ENCODE results near the gene PPP1R13L. TPM values are rescaled to one million over a fixed set of nuclear protein-coding genes. Genes with fewer than 3 reads are reported as not detected.

The PPP1R13L gene
- total RNA-seq, 2 experiments from 2014 or later = 7.8 to 15.5 TPM

DNA sequence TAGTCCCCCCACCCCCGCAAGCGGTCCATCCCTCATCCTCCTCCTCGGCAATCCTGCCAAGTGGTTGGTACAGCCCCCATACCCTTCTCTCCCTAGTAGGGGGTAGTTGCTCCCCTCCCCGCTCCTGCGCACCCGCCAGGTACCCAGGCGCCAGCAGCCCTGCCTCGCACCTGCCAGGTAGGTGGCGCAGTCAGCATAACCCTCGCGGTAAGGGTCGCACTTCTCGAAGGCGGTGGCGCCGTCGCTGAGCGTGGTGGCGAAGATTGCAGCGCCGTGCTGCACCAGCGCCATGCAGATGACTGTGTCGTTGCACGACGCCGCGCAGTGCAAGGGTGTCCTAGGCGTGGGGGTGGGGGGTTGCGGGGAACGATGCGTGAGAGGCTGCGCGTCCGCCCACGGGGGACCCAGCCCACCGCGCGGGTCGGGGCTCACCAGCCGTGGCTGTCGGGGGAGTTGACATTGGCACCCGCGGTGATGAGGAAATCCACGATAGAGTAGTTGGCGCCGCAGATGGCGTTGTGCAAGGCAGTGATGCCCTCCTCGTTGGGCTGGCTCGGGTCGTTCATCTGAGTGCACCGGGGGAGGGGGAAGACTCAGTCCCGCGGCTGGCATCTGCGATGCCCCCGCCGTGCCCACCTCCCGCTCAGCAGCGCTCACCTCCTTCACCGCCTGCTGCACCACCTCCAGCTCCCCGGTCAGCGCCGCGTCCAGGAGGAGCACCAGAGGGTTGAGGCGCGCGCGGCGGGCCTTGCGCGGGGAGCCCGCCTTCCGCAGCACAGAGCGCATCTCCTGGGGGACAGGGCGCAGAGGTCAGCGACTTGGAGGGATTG is 19.3 kb downstream of the PPP1R13L start:
- no peaks in the 10 kb centered on the region for H3K4me1 ChIP-seq (ENCODE audit: insufficient read depth, low read length, poor library complexity, severe bottlenecking)
- no peak for TF ChIP-seq EZH2phosphoT487 (IDR thresholded peaks at IDR 0.05; ENCODE audit: borderline replicate concordance, low read depth, low read length)
- ChIA-PET CTCF (ENCODE audit: unreplicated experiment) (no interaction called here), POLR2A (no interaction called here)
- no peak overlapping the region for H3K4me3 ChIP-seq (ENCODE audit: low read depth, low read length, poor library complexity, severe bottlenecking)
- no peaks in the 10 kb centered on the region for H4K20me1 ChIP-seq (ENCODE audit: insufficient read depth, low read length)
- H3K9me2 ChIP-seq (ENCODE audit: insufficient read depth, low read length) = no peaks in the 10 kb centered on the region
- no peak for DNase-seq (ENCODE audit: low spot score)
- H3K36me3 ChIP-seq (ENCODE audit: insufficient read depth, low read length) = no peaks in the 10 kb centered on the region
- no peaks in the 10 kb centered on the region for H3K79me2 ChIP-seq (ENCODE audit: insufficient read depth, low read depth, low read length)
- H3K4me2 ChIP-seq (ENCODE audit: low read length) = no peak overlapping the region
- no peak overlapping the region for H3K27ac ChIP-seq (ENCODE audit: low read depth, low read length, poor library complexity, severe bottlenecking)
- BruUV-seq (replicated peaks) = no TSS peak
- H3K9me3 ChIP-seq (ENCODE audit: low read length) = no peaks in the 10 kb centered on the region
- no peak overlapping the region for H2AFZ ChIP-seq (ENCODE audit: low read length)
- intact Hi-C loops (cut with micrococcal nuclease; ENCODE audit: unreplicated experiment) = no loop called here

GRCh38 chr19:45382426-45382825 is 22.4 kb downstream of the PPP1R13L start:
- Histone ChIP-seq H3K4me1 (ENCODE audit: insufficient read depth, low read length, poor library complexity, severe bottlenecking) (no peaks in the 10 kb centered on the region), H3K4me2 (ENCODE audit: low read length) (no peak overlapping the region), H2AFZ (ENCODE audit: low read length) (no peak overlapping the region), H3K9me3 (ENCODE audit: low read length) (no peaks in the 10 kb centered on the region), H4K20me1 (ENCODE audit: insufficient read depth, low read length) (no peaks in the 10 kb centered on the region), H3K9me2 (ENCODE audit: insufficient read depth, low read length) (no peaks in the 10 kb centered on the region), H3K79me2 (ENCODE audit: insufficient read depth, low read depth, low read length) (no peaks in the 10 kb centered on the region), H3K4me3 (ENCODE audit: low read depth, low read length, poor library complexity, severe bottlenecking) (no peak overlapping the region), H3K36me3 (ENCODE audit: insufficient read depth, low read length) (no peaks in the 10 kb centered on the region), H3K27ac (ENCODE audit: low read depth, low read length, poor library complexity, severe bottlenecking) (no peak overlapping the region)
- CTCF ChIA-PET (ENCODE audit: unreplicated experiment) = no interaction called here
- no TSS peak for BruUV-seq (replicated peaks)
- no peak for TF ChIP-seq CTCF (conservative IDR thresholded peaks at IDR 0.05; ENCODE audit: low read length)
- no peak for TF ChIP-seq EZH2phosphoT487 (IDR thresholded peaks at IDR 0.05; ENCODE audit: borderline replicate concordance, low read depth, low read length)
- POLR2A ChIA-PET = no interaction called here
- intact Hi-C loops (cut with micrococcal nuclease; ENCODE audit: unreplicated experiment) = no loop called here
- no peak for DNase-seq (ENCODE audit: low spot score)

- H3K4me2 ChIP-seq (ENCODE audit: low read length) = no peak overlapping the region
- H3K27ac ChIP-seq (ENCODE audit: low read depth, low read length, poor library complexity, severe bottlenecking) = no peak overlapping the region
- H3K79me2 ChIP-seq (ENCODE audit: insufficient read depth, low read depth, low read length) = no peaks in the 10 kb centered on the region
- no peak overlapping the region for H2AFZ ChIP-seq (ENCODE audit: low read length)
- CTCF ChIA-PET (ENCODE audit: unreplicated experiment) = no interaction called here
- TF ChIP-seq CTCF (conservative IDR thresholded peaks at IDR 0.05; ENCODE audit: low read length) = no peak
- H3K9me2 ChIP-seq (ENCODE audit: insufficient read depth, low read length) = no peaks in the 10 kb centered on the region
- no peak overlapping the region for H3K4me3 ChIP-seq (ENCODE audit: low read depth, low read length, poor library complexity, severe bottlenecking)
- intact Hi-C loops (cut with micrococcal nuclease; ENCODE audit: unreplicated experiment) = no loop called here
- no peaks in the 10 kb centered on the region for H3K4me1 ChIP-seq (ENCODE audit: insufficient read depth, low read length, poor library complexity, severe bottlenecking)
- no peak for DNase-seq (ENCODE audit: low spot score)
- H3K36me3 ChIP-seq (ENCODE audit: insufficient read depth, low read length) = no peaks in the 10 kb centered on the region
- H3K9me3 ChIP-seq (ENCODE audit: low read length) = no peaks in the 10 kb centered on the region
- no peaks in the 10 kb centered on the region for H4K20me1 ChIP-seq (ENCODE audit: insufficient read depth, low read length)
- POLR2A ChIA-PET = no interaction called here
- no TSS peak for BruUV-seq (replicated peaks)
Measured at GRCh38 chr19:45380107-45380506, 24.8 kb downstream of the PPP1R13L start.

Measured in OCI-LY7 (cell line).